IPS-18c (cell line): ENCODE results near the gene DNHD1.
"Not testable (repeated sequence)": the region's sequence is repeated elsewhere in the genome, so short reads cannot be mapped to it uniquely, and the experiment has no call there.

Experiments used
- H3K4me3 ChIP-seq: 2 replicates; pipeline ENCODE4 v1.7.0; 2013; ENCODE audit warnings: low read depth, mild to moderate bottlenecking, low read length, moderate library complexity; ENCODE audit not compliant: insufficient read depth
- H3K9me3 ChIP-seq: one replicate; pipeline ENCODE4 v1.6.1; 2013; ENCODE audit warnings: mild to moderate bottlenecking, low read length, moderate library complexity; ENCODE audit not compliant: control insufficient read depth, insufficient read depth

Gene DNHD1

GRCh38 chr11:6516865-6517264 lies 19.8 kb downstream of the DNHD1 start:
- no peak overlapping the region for H3K4me3 ChIP-seq
- H3K9me3 ChIP-seq = no peaks in the 10 kb centered on the region

GRCh38 chr11:6520265-6520664 lies 23.2 kb downstream of the DNHD1 start:
- Histone ChIP-seq H3K4me3 (no peak overlapping the region), H3K9me3 (no peaks in the 10 kb centered on the region)

GRCh38 chr11:6521946-6522345 lies 24.9 kb downstream of the DNHD1 start:
- H3K4me3 ChIP-seq, H3K9me3 ChIP-seq: not testable (repeated sequence)

GRCh38 chr11:6523253-6523652 lies 26.2 kb downstream of the DNHD1 start:
- no peak overlapping the region for H3K4me3 ChIP-seq

GRCh38 chr11:6526411-6527135 lies 29.5 kb downstream of the DNHD1 start:
- no peak overlapping the region for H3K4me3 ChIP-seq

More at GRCh38 chr11:6523253-6523652, 26.2 kb downstream of the DNHD1 start:
- no peaks in the 10 kb centered on the region for H3K9me3 ChIP-seq

GRCh38 chr11:6529266-6529665 lies 32.2 kb downstream of the DNHD1 start:
- H3K9me3 ChIP-seq = no peaks in the 10 kb centered on the region
- no peak overlapping the region for H3K4me3 ChIP-seq

More at GRCh38 chr11:6526411-6527135, 29.5 kb downstream of the DNHD1 start:
- no peaks in the 10 kb centered on the region for H3K9me3 ChIP-seq

- Histone ChIP-seq H3K9me3 (no peaks in the 10 kb centered on the region), H3K4me3 (no peak overlapping the region)
Measured at GRCh38 chr11:6530848-6531247, 33.8 kb downstream of the DNHD1 start.

GRCh38 chr11:6531267-6531752 lies 34.2 kb downstream of the DNHD1 start:
- no peak overlapping the region for H3K4me3 ChIP-seq
- no peaks in the 10 kb centered on the region for H3K9me3 ChIP-seq

GRCh38 chr11:6538456-6538855 lies 41.4 kb downstream of the DNHD1 start:
- no peaks in the 10 kb centered on the region for H3K9me3 ChIP-seq
- H3K4me3 ChIP-seq = no peak overlapping the region

GRCh38 chr11:6538945-6539344 lies 41.9 kb downstream of the DNHD1 start:
- no peak overlapping the region for H3K4me3 ChIP-seq

GRCh38 chr11:6539748-6540268 lies 42.7 kb downstream of the DNHD1 start:
- no peak overlapping the region for H3K4me3 ChIP-seq
- no peaks in the 10 kb centered on the region for H3K9me3 ChIP-seq

More at GRCh38 chr11:6538945-6539344, 41.9 kb downstream of the DNHD1 start:
- no peaks in the 10 kb centered on the region for H3K9me3 ChIP-seq

- Histone ChIP-seq H3K4me3 (no peak overlapping the region), H3K9me3 (no peaks in the 10 kb centered on the region)
Measured at GRCh38 chr11:6541356-6541755, 44.3 kb downstream of the DNHD1 start.

GRCh38 chr11:6542727-6543126 lies 45.6 kb downstream of the DNHD1 start:
- no peaks in the 10 kb centered on the region for H3K9me3 ChIP-seq
- no peak overlapping the region for H3K4me3 ChIP-seq

GRCh38 chr11:6544921-6545850 lies 48.1 kb downstream of the DNHD1 start:
- H3K4me3 ChIP-seq = no peak overlapping the region

GRCh38 chr11:6545917-6546605 lies 49.0 kb downstream of the DNHD1 start:
- H3K4me3 ChIP-seq = no peak overlapping the region
- H3K9me3 ChIP-seq = no peaks in the 10 kb centered on the region

More at GRCh38 chr11:6544921-6545850, 48.1 kb downstream of the DNHD1 start:
- no peaks in the 10 kb centered on the region for H3K9me3 ChIP-seq

- Histone ChIP-seq H3K4me3 (no peak overlapping the region), H3K9me3 (no peaks in the 10 kb centered on the region)
Measured at GRCh38 chr11:6546735-6547134, 49.7 kb downstream of the DNHD1 start.

GRCh38 chr11:6547177-6547576 lies 50.1 kb downstream of the DNHD1 start:
- Histone ChIP-seq H3K9me3 (no peaks in the 10 kb centered on the region), H3K4me3 (no peak overlapping the region)
